GM12864 (cell line): ENCODE measurements around the gene FADS6.

Source experiments
- DNase-seq: peaks from one replicate; pipeline ENCODE4 v3.0.0-alpha.2; 2011; ENCODE audit warnings: low read depth
- H3K4me3 ChIP-seq: 2 replicates; pipeline ENCODE4 v1.5.1; 2011; ENCODE audit warnings: mild to moderate bottlenecking, low read depth, low read length, control low read depth
- TF ChIP-seq, protein P1 (sequence below): IDR thresholded peaks from 2 replicates; pipeline ENCODE4 v1.5.1; 2011; ENCODE audit warnings: low read depth, mild to moderate bottlenecking, moderate library complexity, low read length, control low read depth, inconsistent platforms; ENCODE audit errors: missing control alignments

FADS6 gene

DNA sequence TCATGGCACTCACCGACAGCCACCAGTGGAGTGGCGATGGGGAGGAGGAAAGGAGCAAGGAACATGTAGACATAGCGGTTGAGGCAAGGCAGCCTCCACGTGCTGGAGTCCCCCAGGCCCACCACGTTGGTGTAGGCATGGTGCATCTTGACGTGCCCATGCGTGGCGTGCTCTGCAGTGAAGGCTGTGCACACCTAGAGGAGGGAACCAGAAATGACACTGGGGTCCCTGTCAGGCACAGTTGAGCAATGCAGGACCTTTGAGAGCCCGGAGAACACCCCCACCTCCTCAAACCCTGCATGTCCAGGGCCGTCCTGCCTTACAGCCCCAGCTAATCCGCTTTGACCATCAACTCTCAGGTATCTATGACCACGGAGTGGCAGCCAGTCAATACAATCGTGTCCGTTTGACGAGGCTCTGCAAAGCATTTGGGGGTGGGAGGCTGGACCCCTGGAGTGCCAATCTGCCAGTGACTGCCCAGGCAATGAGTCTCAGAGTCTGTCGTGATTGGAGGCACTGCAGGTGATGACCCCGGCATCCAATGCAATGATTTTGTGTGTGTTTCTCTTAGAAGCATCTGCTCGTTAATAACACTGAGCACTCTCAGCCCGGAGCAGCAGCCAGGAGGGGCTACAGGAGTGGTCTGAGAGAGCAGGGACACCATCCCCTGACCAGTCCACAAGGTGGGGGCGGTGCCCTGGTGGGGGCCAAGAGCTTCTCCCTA, 10.8 kb downstream of the FADS6 start:
- no peak overlapping the region for H3K4me3 ChIP-seq
- TF ChIP-seq, protein P1, sequence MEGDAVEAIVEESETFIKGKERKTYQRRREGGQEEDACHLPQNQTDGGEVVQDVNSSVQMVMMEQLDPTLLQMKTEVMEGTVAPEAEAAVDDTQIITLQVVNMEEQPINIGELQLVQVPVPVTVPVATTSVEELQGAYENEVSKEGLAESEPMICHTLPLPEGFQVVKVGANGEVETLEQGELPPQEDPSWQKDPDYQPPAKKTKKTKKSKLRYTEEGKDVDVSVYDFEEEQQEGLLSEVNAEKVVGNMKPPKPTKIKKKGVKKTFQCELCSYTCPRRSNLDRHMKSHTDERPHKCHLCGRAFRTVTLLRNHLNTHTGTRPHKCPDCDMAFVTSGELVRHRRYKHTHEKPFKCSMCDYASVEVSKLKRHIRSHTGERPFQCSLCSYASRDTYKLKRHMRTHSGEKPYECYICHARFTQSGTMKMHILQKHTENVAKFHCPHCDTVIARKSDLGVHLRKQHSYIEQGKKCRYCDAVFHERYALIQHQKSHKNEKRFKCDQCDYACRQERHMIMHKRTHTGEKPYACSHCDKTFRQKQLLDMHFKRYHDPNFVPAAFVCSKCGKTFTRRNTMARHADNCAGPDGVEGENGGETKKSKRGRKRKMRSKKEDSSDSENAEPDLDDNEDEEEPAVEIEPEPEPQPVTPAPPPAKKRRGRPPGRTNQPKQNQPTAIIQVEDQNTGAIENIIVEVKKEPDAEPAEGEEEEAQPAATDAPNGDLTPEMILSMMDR: no peak
- no peak for DNase-seq

- TF ChIP-seq, protein P1: no peak
- no peak for DNase-seq
- H3K4me3 ChIP-seq: no peak overlapping the region
These were observed 12.4 kb downstream of the FADS6 start for GRCh38 chr17:74881073-74881472.

DNA sequence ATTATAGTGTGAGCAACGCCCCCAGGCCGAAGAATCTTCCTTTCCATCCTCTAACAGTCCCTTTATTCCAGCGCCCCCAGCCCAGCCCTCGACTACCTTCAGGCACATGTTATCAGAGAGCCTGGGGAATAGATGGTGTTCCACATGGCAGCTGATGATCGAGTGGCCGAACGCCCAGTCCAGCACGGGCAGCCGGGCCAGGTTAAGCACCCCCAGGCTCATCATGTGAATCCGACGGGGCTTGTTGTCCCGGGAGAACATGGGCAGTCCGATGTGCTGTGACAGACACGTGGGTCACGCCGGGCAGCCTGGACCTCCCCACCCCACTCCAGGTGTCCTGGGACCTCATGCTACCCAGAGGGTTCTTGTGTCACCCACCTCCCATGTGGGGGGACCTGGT, 14.1 kb downstream of the FADS6 start:
- TF ChIP-seq, protein P1: no peak

DNA sequence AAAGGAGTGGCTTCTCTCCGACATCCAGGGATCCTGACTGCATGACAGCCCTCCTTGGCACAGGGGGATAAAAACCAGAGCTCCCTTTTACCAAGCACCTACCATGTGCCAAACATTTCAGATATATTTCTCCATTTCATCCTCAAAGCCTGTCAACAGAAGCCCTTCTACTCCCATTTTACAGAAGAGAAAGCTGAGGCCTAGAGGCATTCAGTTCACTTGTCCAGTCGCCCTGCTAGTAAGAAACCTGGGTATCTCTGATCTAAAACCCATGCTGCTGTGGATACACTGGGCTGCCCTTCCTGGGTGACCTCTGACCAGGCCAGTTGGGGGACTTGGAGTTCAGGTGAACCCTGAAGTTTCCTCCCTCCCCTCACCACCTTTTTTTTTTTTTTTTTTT, 14.8 kb downstream of the FADS6 start:
- TF ChIP-seq, protein P1: no peak
- DNase-seq: no peak
- no peak overlapping the region for H3K4me3 ChIP-seq

More for the DNA sequence above, 14.1 kb downstream of the FADS6 start:
- no peak overlapping the region for H3K4me3 ChIP-seq
- no peak for DNase-seq

DNA sequence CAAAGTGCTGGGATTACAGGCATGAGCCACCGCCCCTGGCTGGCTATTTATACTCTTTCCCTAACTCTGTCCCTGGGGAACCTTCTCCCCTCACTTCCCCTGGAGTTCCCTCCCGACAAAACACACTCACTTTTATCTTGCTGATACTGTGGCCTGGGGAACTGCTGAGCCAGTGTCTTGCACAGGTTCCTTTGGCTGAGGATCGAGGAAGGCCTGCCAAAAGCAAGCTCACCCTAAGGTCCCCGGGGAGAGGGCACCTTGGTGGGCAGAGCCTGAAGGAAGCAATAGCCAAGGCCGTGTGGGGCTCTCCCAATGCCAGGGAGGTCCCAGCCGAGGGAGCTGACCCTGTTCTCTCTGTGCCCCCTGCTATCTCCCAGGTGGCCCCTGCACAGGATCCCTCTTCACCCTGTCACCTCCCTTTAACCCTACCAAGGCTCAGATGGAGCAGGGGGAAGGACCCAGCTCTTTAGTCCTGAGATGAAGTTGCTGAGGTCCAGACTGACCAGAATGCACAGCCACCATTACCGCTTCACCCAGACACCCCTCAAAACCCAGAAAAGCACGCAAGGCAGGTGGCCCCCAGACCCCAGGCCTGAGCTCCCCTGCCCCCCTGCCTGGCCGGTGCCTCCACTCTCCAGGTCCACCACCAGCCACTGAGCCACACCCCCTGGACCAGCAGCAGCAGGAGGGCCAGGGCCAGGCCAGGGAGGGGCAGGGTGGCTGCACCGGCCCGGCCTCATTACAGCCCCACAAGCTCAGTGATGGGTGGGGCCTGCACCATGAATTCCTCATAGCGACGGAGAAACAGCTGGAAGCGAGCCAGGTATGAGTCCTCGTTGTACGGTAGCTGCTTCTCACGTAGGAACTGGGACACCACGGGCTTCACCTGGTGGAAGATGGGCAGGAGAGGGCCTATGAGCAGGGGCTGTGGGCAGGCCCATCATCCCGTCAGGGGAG, 15.6 kb downstream of the FADS6 start:
- H3K4me3 ChIP-seq: no peak overlapping the region
- TF ChIP-seq, protein P1: no peak
- DNase-seq: no peak

DNA sequence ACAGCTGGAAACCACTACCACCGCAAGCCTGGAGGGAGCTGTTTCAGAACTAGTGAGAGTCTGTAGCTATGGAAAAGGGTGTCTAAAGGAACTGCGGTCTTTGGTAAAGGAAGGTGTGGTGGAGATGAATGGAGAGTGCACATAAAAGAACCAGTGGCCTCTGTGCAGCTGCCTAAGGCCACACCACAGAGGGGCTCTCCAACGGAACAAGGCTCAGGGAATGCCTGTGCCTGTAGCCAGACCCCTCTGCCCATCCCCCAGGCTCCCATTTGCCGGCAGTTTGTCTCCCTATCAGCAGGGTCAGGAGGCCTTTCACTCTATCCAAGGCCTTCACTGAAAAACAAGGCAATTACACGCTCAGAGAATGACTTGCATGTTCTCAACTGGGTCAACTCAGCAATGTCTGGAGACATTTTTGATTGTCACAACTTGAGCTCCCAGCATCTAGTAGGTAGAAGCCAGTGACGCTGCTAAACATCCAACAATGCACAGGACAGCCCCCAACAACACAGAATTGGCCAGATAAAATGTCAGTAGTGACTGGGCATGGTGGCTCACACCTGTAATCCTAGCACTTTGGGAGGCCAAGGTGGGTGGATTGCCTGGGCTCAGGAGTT, 17.3 kb downstream of the FADS6 start:
- DNase-seq: no peak
- no peak overlapping the region for H3K4me3 ChIP-seq
- TF ChIP-seq, protein P1: no peak
